WTC11 (cell line): ENCODE measurements around the gene HPCAL1.

Source experiments
- CTCF ChIP-seq: fragments of 200-600 bp; IDR thresholded peaks from 2 replicates; pipeline ENCODE4 v1.8.0; 2022; ENCODE audit warnings: antibody characterized with exemption
- E2F4 ChIP-seq: sonication (generic); formaldehyde crosslinking; IDR thresholded peaks from 2 replicates; pipeline ENCODE4 v1.8.1; 2022; ENCODE audit warnings: low read depth, mild to moderate bottlenecking, moderate library complexity, missing genetic modification reagents, borderline replicate concordance
- ESRRA ChIP-seq: sonication (generic); formaldehyde crosslinking; IDR thresholded peaks from 2 replicates; pipeline ENCODE4 v1.8.1; 2022; ENCODE audit warnings: mild to moderate bottlenecking, missing genetic modification reagents, borderline replicate concordance
- MAX ChIP-seq: sonication (generic); formaldehyde crosslinking; IDR thresholded peaks from 2 replicates; pipeline ENCODE4 v1.8.0; 2022; ENCODE audit warnings: mild to moderate bottlenecking, missing genetic modification reagents
- ZNF219 ChIP-seq: sonication (generic); formaldehyde crosslinking; IDR thresholded peaks from 2 replicates; pipeline ENCODE4 v1.8.0; 2023; ENCODE audit warnings: missing genetic modification reagents, mild to moderate bottlenecking, borderline replicate concordance
- ZNF512 ChIP-seq: sonication (generic); formaldehyde crosslinking; IDR thresholded peaks from 2 replicates; pipeline ENCODE4 v1.8.1; 2022; ENCODE audit warnings: missing genetic modification reagents, borderline replicate concordance

- no peak for TF ChIP-seq E2F4 (CRISPR knock-in tag)
- TF ChIP-seq ZNF219 (CRISPR knock-in tag), result no peak
- no peak for TF ChIP-seq ZNF512 (CRISPR knock-in tag)
- TF ChIP-seq ESRRA (CRISPR knock-in tag), result no peak
- TF ChIP-seq MAX (CRISPR knock-in tag), result no peak
- no peak for TF ChIP-seq CTCF
Observed at GRCh38 chr2:10281891-10282290, 20.8 kb upstream of the HPCAL1 start.
